ENCODE data around the gene CALU.

GRCh38 chr7:128710481-128710880, 28.7 kb upstream of the CALU start:
- TF ChIP-seq, protein P1, sequence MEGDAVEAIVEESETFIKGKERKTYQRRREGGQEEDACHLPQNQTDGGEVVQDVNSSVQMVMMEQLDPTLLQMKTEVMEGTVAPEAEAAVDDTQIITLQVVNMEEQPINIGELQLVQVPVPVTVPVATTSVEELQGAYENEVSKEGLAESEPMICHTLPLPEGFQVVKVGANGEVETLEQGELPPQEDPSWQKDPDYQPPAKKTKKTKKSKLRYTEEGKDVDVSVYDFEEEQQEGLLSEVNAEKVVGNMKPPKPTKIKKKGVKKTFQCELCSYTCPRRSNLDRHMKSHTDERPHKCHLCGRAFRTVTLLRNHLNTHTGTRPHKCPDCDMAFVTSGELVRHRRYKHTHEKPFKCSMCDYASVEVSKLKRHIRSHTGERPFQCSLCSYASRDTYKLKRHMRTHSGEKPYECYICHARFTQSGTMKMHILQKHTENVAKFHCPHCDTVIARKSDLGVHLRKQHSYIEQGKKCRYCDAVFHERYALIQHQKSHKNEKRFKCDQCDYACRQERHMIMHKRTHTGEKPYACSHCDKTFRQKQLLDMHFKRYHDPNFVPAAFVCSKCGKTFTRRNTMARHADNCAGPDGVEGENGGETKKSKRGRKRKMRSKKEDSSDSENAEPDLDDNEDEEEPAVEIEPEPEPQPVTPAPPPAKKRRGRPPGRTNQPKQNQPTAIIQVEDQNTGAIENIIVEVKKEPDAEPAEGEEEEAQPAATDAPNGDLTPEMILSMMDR (optimal IDR thresholded peaks at IDR 0.05 in 1 of 3, IDR thresholded peaks at IDR 0.05 in 1 of 3, conservative IDR thresholded peaks at IDR 0.05 in 1 of 3; ENCODE audit: extremely low read depth in 1 of 3, insufficient read depth in 2 of 3, low read length in 3 of 3), result no peak
- TF ChIP-seq EZH2 (IDR thresholded peaks at IDR 0.05; ENCODE audit: low read length), result no peak

Measured in keratinocyte (primary cell).